ES-I3 (cell line): ENCODE results near the gene CCDC152.

ENCODE experiments used
- H3K36me3 ChIP-seq: 2 replicates; pipeline ENCODE4 v1.6.1; 2013; ENCODE audit warnings: mild to moderate bottlenecking, low read length, control low read depth, moderate library complexity; ENCODE audit not compliant: insufficient read depth
- H3K4me1 ChIP-seq: 2 replicates; pipeline ENCODE4 v1.6.1; 2013; ENCODE audit warnings: mild to moderate bottlenecking, control low read depth, low read length; ENCODE audit not compliant: insufficient read depth
- H3K9ac ChIP-seq: 2 replicates; pipeline ENCODE4 v1.6.1; 2013; ENCODE audit warnings: low read depth, mild to moderate bottlenecking, low read length, moderate library complexity
- H3K9me3 ChIP-seq: 2 replicates; pipeline ENCODE4 v1.6.1; 2013; ENCODE audit warnings: mild to moderate bottlenecking, low read length, moderate library complexity; ENCODE audit not compliant: control insufficient read depth, insufficient read depth

The CCDC152 gene

GRCh38 chr5:42759456-42759855 is 2.8 kb downstream of the CCDC152 start:
- Histone ChIP-seq H3K36me3 (no peaks in the 10 kb centered on the region; the same call in 1 of the 2 replicates), H3K4me1 (no peaks in the 10 kb centered on the region; the same call in 1 of the 2 replicates)

GRCh38 chr5:42760426-42760825 is 3.8 kb downstream of the CCDC152 start:
- H3K4me1 ChIP-seq, result no peaks in the 10 kb centered on the region; the same call in 1 of the 2 replicates
- no peaks in the 10 kb centered on the region for H3K9me3 ChIP-seq
- no peaks in the 10 kb centered on the region; the same call in 1 of the 2 replicates for H3K36me3 ChIP-seq
- no peak overlapping the region for H3K9ac ChIP-seq

More at GRCh38 chr5:42759456-42759855, 2.8 kb downstream of the CCDC152 start:
- Histone ChIP-seq H3K9me3 (no peaks in the 10 kb centered on the region), H3K9ac (no peak overlapping the region)

GRCh38 chr5:42761791-42762190 is 5.2 kb downstream of the CCDC152 start:
- Histone ChIP-seq H3K4me1 (no peaks in the 10 kb centered on the region; the same call in 1 of the 2 replicates), H3K36me3 (no peaks in the 10 kb centered on the region; the same call in 1 of the 2 replicates), H3K9ac (no peak overlapping the region), H3K9me3 (no peaks in the 10 kb centered on the region)

GRCh38 chr5:42767491-42768105 is 11.0 kb downstream of the CCDC152 start:
- Histone ChIP-seq H3K9ac (no peak overlapping the region), H3K36me3 (no peaks in the 10 kb centered on the region; the same call in 1 of the 2 replicates), H3K9me3 (no peaks in the 10 kb centered on the region), H3K4me1 (no peaks in the 10 kb centered on the region)

GRCh38 chr5:42768106-42768504 is 11.5 kb downstream of the CCDC152 start:
- Histone ChIP-seq H3K9me3 (no peaks in the 10 kb centered on the region), H3K9ac (no peak overlapping the region), H3K36me3 (no peaks in the 10 kb centered on the region; the same call in 1 of the 2 replicates), H3K4me1 (no peaks in the 10 kb centered on the region)

- Histone ChIP-seq H3K36me3 (no peaks in the 10 kb centered on the region), H3K9me3 (no peaks in the 10 kb centered on the region), H3K4me1 (no peaks in the 10 kb centered on the region), H3K9ac (no peak overlapping the region)
Observed at GRCh38 chr5:42770003-42770402, 13.4 kb downstream of the CCDC152 start.

GRCh38 chr5:42772265-42772993 is 15.8 kb downstream of the CCDC152 start:
- Histone ChIP-seq H3K4me1 (no peaks in the 10 kb centered on the region), H3K36me3 (no peaks in the 10 kb centered on the region), H3K9me3 (no peaks in the 10 kb centered on the region), H3K9ac (no peak overlapping the region)

GRCh38 chr5:42779083-42779482 is 22.5 kb downstream of the CCDC152 start:
- Histone ChIP-seq H3K9ac (no peak overlapping the region), H3K4me1 (no peaks in the 10 kb centered on the region), H3K9me3 (no peaks in the 10 kb centered on the region), H3K36me3 (no peaks in the 10 kb centered on the region)

- Histone ChIP-seq H3K4me1 (no peaks in the 10 kb centered on the region), H3K9me3 (no peaks in the 10 kb centered on the region; the same call in 1 of the 2 replicates), H3K9ac (no peak overlapping the region), H3K36me3 (no peaks in the 10 kb centered on the region)
Observed at GRCh38 chr5:42781584-42781983, 25.0 kb downstream of the CCDC152 start.

GRCh38 chr5:42784132-42784531 is 27.5 kb downstream of the CCDC152 start:
- Histone ChIP-seq H3K36me3 (no peaks in the 10 kb centered on the region), H3K9me3 (no peaks in the 10 kb centered on the region; the same call in 1 of the 2 replicates), H3K4me1 (no peaks in the 10 kb centered on the region), H3K9ac (no peak overlapping the region)

GRCh38 chr5:42785756-42786155 is 29.1 kb downstream of the CCDC152 start:
- H3K4me1 ChIP-seq, result no peaks in the 10 kb centered on the region
- peaks cover 4% of the 10 kb centered on the region; the same call in 1 of the 2 replicates for H3K9me3 ChIP-seq
- H3K9ac ChIP-seq, result no peak overlapping the region
- no peaks in the 10 kb centered on the region for H3K36me3 ChIP-seq

- no peaks in the 10 kb centered on the region for H3K4me1 ChIP-seq
- no peak overlapping the region for H3K9ac ChIP-seq
- no peaks in the 10 kb centered on the region for H3K36me3 ChIP-seq
- H3K9me3 ChIP-seq, result peaks cover 4% of the 10 kb centered on the region; the same call in 1 of the 2 replicates
Observed at GRCh38 chr5:42787073-42787472, 30.5 kb downstream of the CCDC152 start.

GRCh38 chr5:42787845-42788244 is 31.2 kb downstream of the CCDC152 start:
- H3K9me3 ChIP-seq, result peaks cover 4% of the 10 kb centered on the region; the same call in 1 of the 2 replicates
- H3K9ac ChIP-seq, result no peak overlapping the region
- H3K36me3 ChIP-seq, result no peaks in the 10 kb centered on the region
- H3K4me1 ChIP-seq, result no peaks in the 10 kb centered on the region

- peaks cover 7% of the 10 kb centered on the region; the same call in 1 of the 2 replicates for H3K9me3 ChIP-seq
- H3K9ac ChIP-seq, result no peak overlapping the region
- no peaks in the 10 kb centered on the region for H3K4me1 ChIP-seq
- H3K36me3 ChIP-seq, result no peaks in the 10 kb centered on the region
Observed at GRCh38 chr5:42791151-42791550, 34.5 kb downstream of the CCDC152 start.
